Activated T-helper 2 cell treated with anti-CD3 and anti-CD28 coated beads, Interferon-gamma antibody, Interleukin-2, Interleukin-4, amounts not matched to agents 10 μg/mL and 5 μg/mL and 100 μg/mL, durations not matched to agents 14 hours and 24 hours and 36 hours (primary cell): ENCODE data around the gene UCKL1. TPM values are rescaled to one million over a fixed set of nuclear protein-coding genes. Genes with fewer than 3 reads are reported as not detected.

Experiments used
- DNase-seq: peaks from one replicate; pipeline ENCODE4 v3.0.0; 2021; ENCODE audit warnings: low spot score
- H3K27ac Mint-ChIP-seq: one replicate; pipeline ENCODE4 v1.8.0; 2021; ENCODE audit warnings: mixed read lengths
- H3K27me3 Mint-ChIP-seq: one replicate; pipeline ENCODE4 v1.8.0; 2021; ENCODE audit warnings: low read depth, mixed read lengths
- H3K36me3 Mint-ChIP-seq: one replicate; pipeline ENCODE4 v1.8.0; 2021; ENCODE audit warnings: low read depth, mixed read lengths
- H3K4me1 Mint-ChIP-seq: one replicate; pipeline ENCODE4 v1.8.0; 2021; ENCODE audit warnings: low read depth, mixed read lengths
- H3K4me3 Mint-ChIP-seq: one replicate; pipeline ENCODE4 v1.8.0; 2021; ENCODE audit warnings: low read depth, mild to moderate bottlenecking, moderate library complexity, mixed read lengths
- H3K9me3 Mint-ChIP-seq: one replicate; pipeline ENCODE4 v1.8.0; 2021; ENCODE audit warnings: mixed read lengths
- intact Hi-C: fragments of 100-400 bp; cut with micrococcal nuclease; formaldehyde crosslinking; loops from one replicate; pipeline ENCODE4 v1.15.1; 2023
- total RNA-seq: library from RNA; stranded (reverse); gene quantifications from 2 replicates; pipeline ENCODE4 v1.2.3, GENCODE V29; 2022

The UCKL1 gene
- total RNA-seq, 1 donor from 2014 or later: 48.7 TPM

GRCh38 chr20:63969838-63970713 lies 13.9 kb upstream of the UCKL1 start, which contains the start of gene ZNF512B:
TSS of gene ZNF512B (minus strand) at chr20:63969930. CDS start at chr20:63967950, 1,980 bp downstream.
- no peaks in the 10 kb centered on the region for H3K27me3 Mint-ChIP-seq
- H3K4me1 Mint-ChIP-seq: peaks cover 15% of the 10 kb centered on the region
- intact Hi-C loops: loop anchor here (10.0 kb wide), 2 partner anchors 105 to 265 kb away; partner anchors contain the start of genes ABHD16B, ARFRP1, TPD52L2 and ZGPAT
- H3K27ac Mint-ChIP-seq: peak within 1 kb of the TSS; percentile 83
- DNase-seq: peak; percentile 51
- H3K9me3 Mint-ChIP-seq: no peaks in the 10 kb centered on the region
- peak within 1 kb of the TSS; percentile 86 for H3K4me3 Mint-ChIP-seq
- peaks cover 43% of the 10 kb centered on the region for H3K36me3 Mint-ChIP-seq

DNA sequence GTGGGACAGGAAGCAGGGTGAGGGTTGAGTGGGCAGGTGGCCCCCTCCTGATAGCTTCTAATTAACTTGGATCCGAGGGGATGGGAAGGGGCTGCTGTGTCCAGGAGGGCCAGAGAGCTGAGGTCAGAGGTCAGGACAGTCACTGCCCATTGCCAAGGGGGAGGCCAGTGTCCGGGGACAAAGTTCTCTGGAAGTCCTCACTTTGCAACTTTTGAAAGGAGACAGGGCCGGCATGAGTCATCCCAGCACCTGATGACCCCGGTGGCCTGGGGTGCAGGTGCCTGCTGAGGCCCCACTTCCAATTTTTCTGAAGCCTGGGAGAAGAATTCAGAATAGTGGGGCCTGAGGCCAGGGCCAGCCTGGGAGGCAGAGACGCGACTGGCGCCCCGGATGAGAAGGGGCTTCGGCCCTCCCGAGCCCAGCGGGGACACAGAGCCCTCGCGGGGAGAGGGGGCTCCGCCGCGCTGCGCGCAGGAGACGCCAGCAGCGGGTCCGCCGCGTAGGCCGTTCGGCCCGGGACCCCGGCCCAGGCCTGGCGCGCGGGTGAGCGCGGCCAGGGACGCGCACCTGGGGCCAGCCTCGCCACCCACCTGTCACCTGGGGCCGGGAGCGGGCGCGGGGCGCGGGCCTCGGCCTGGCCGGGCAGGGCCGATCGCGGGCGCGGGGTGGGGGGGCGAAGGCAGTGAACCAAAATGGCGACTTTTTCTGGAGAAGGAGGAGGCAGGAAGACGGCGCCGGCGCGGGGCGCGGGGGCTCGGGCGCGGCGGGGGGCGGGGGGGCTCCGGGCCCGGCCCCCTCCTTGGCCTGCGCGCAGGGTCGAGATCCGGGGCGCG lies 12.9 kb upstream of the UCKL1 start:
- H3K36me3 Mint-ChIP-seq: peaks cover 37% of the 10 kb centered on the region
- peak overlapping the region; percentile 83 for H3K27ac Mint-ChIP-seq
- no peak for DNase-seq
- peak overlapping the region; percentile 86 for H3K4me3 Mint-ChIP-seq
- no peaks in the 10 kb centered on the region for H3K9me3 Mint-ChIP-seq
- intact Hi-C loops: no loop called here
- H3K4me1 Mint-ChIP-seq: peaks cover 12% of the 10 kb centered on the region
- no peaks in the 10 kb centered on the region for H3K27me3 Mint-ChIP-seq

- Mint-ChIP-seq H3K27ac (peak overlapping the region; percentile 83), H3K36me3 (peaks cover 37% of the 10 kb centered on the region), H3K9me3 (no peaks in the 10 kb centered on the region), H3K4me3 (peak overlapping the region; percentile 86), H3K4me1 (peaks cover 8% of the 10 kb centered on the region), H3K27me3 (no peaks in the 10 kb centered on the region)
- no peak for DNase-seq
- intact Hi-C loops: no loop called here
Measured at GRCh38 chr20:63968136-63968927, 12.1 kb upstream of the UCKL1 start.

- Mint-ChIP-seq H3K27me3 (no peaks in the 10 kb centered on the region), H3K27ac (no peak overlapping the region)
- DNase-seq: no peak
Measured at GRCh38 chr20:63967330-63968135, 11.3 kb upstream of the UCKL1 start.

GRCh38 chr20:63966944-63967322 lies 10.7 kb upstream of the UCKL1 start:
- no peak for DNase-seq
- Mint-ChIP-seq H3K27me3 (no peaks in the 10 kb centered on the region), H3K9me3 (no peaks in the 10 kb centered on the region), H3K27ac (no peak overlapping the region), H3K4me3 (no peak overlapping the region), H3K4me1 (peaks cover 5% of the 10 kb centered on the region), H3K36me3 (peaks cover 40% of the 10 kb centered on the region)
- intact Hi-C loops: no loop called here

More at GRCh38 chr20:63967330-63968135, 11.3 kb upstream of the UCKL1 start:
- intact Hi-C loops: no loop called here
- Mint-ChIP-seq H3K36me3 (peaks cover 36% of the 10 kb centered on the region), H3K4me3 (peak overlapping the region; percentile 39), H3K9me3 (no peaks in the 10 kb centered on the region), H3K4me1 (peaks cover 5% of the 10 kb centered on the region)

- intact Hi-C loops: no loop called here
- no peak for DNase-seq
- peaks cover 46% of the 10 kb centered on the region for H3K36me3 Mint-ChIP-seq
- H3K27ac Mint-ChIP-seq: no peak overlapping the region
- H3K4me1 Mint-ChIP-seq: peaks cover 5% of the 10 kb centered on the region
- no peaks in the 10 kb centered on the region for H3K9me3 Mint-ChIP-seq
- H3K4me3 Mint-ChIP-seq: no peak overlapping the region
- no peaks in the 10 kb centered on the region for H3K27me3 Mint-ChIP-seq
Measured at GRCh38 chr20:63966172-63966943, 10.1 kb upstream of the UCKL1 start.

GRCh38 chr20:63964412-63964811 lies 8.2 kb upstream of the UCKL1 start:
- peaks cover 55% of the 10 kb centered on the region for H3K36me3 Mint-ChIP-seq
- no peak for DNase-seq
- H3K27ac Mint-ChIP-seq: no peak overlapping the region
- no peak overlapping the region for H3K4me3 Mint-ChIP-seq
- intact Hi-C loops: no loop called here
- no peaks in the 10 kb centered on the region for H3K27me3 Mint-ChIP-seq
- H3K4me1 Mint-ChIP-seq: peaks cover 5% of the 10 kb centered on the region
- H3K9me3 Mint-ChIP-seq: no peaks in the 10 kb centered on the region

DNA sequence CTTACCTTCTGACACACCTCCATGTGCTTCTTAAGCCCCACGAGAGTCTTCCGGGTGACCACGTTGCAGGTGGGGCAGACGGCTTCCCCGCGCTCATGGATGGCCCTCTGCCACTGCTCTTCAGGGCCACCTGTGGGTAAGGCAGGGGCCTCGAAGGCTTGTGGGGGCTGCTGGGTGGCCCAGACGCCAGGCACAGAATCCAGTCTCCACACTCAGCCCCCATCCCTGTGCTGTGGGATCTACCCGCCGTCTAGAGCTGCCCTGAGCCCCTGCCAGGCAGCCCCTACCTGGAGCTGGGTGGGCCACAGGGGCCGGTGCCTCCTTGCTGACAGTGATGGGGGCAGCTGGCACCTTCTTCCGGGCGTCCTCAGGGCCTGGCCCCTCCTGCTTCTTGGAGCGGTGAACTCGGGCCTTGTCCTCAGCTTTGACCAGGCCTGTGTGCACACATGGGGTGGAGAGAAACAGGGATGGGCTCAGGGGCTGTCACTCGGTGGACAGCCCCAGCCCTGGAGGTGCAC lies 7.6 kb upstream of the UCKL1 start:
- no peak for DNase-seq
- Mint-ChIP-seq H3K27me3 (no peaks in the 10 kb centered on the region), H3K4me3 (no peak overlapping the region)

DNA sequence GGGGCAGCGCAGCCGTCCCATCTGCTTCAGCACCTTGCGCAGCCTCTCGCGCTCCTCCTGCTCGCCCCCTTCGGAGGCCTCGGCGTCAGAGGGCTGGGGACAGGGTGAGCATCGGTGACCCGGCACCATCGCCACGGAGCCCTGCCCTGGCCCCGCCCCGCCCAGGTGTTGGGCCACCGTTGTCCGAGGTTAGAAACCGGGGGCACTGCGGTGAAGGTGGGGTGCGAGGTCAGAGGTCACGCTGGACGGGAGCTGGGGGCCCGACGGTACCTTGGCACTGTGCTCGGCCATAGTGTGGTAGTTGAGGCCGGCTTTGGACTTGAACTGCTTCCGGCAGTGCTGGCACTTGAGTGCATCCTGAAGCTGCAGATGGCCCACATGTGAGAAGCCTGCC lies 7.1 kb upstream of the UCKL1 start:
- Mint-ChIP-seq H3K4me1 (peaks cover 3% of the 10 kb centered on the region), H3K9me3 (no peaks in the 10 kb centered on the region), H3K27ac (no peak overlapping the region), H3K36me3 (peaks cover 52% of the 10 kb centered on the region), H3K4me3 (no peak overlapping the region), H3K27me3 (no peaks in the 10 kb centered on the region)
- DNase-seq: no peak
- intact Hi-C loops: no loop called here

More for the DNA sequence above, 7.6 kb upstream of the UCKL1 start:
- H3K27ac Mint-ChIP-seq: no peak overlapping the region
- peaks cover 3% of the 10 kb centered on the region for H3K4me1 Mint-ChIP-seq
- intact Hi-C loops: no loop called here
- H3K36me3 Mint-ChIP-seq: peaks cover 57% of the 10 kb centered on the region
- H3K9me3 Mint-ChIP-seq: no peaks in the 10 kb centered on the region

- Mint-ChIP-seq H3K27me3 (no peaks in the 10 kb centered on the region), H3K4me3 (no peak overlapping the region), H3K27ac (no peak overlapping the region), H3K36me3 (peaks cover 48% of the 10 kb centered on the region), H3K4me1 (peaks cover 7% of the 10 kb centered on the region), H3K9me3 (no peaks in the 10 kb centered on the region)
- intact Hi-C loops: no loop called here
- no peak for DNase-seq
Measured at GRCh38 chr20:63962426-63963347, 6.5 kb upstream of the UCKL1 start.
